ENCODE results near the gene SLC22A2.

DNA sequence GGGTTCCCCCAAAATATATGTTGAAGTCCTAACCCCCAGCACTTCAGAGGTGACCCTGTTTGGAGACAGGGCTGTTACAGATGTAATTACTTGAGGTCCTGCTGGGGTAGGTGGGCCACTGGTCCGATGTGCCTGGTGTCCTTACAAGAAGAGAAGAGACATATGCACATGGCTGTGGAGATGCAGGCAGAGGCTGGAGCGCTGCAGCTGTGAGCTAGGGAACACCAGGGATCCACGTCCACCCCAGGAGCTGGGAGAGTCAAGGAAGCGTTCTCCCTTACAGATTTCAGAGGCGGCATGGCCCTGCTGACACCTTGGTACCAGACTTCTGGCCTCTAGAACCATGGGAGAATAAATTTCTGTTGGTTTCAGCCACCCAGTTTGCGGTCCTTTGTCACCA, 11.7 kb upstream of the SLC22A2 start:
- TF ChIP-seq TAF1 (IDR thresholded peaks at IDR 0.05; ENCODE audit: borderline replicate concordance, low read depth, low read length) (no peak), POLR2A (IDR thresholded peaks at IDR 0.05; ENCODE audit: low read depth, low read length) (no peak)

All from GM12892 (cell line).